GM18867 (cell line): ENCODE results near the gene HAND1.
A peak's percentile ranks its signal among the peaks of the same experiment; 100 is the strongest.

Experiments used
- ATAC-seq: cut with Tn5 transposase; IDR thresholded peaks from one replicate; pipeline ENCODE4 v1.9.1; 2021; ENCODE audit warnings: mild to moderate bottlenecking, moderate library complexity; ENCODE audit not compliant: unreplicated experiment

The HAND1 gene

GRCh38 chr5:154479944-154480750 lies 2.1 kb upstream of the HAND1 start:
- ATAC-seq = peak; percentile 37

- no peak for ATAC-seq
These were observed 1.3 kb upstream of the HAND1 start for GRCh38 chr5:154479160-154479943.

GRCh38 chr5:154478752-154479159 lies 729 bp upstream of the HAND1 start:
- no peak for ATAC-seq

- ATAC-seq = no peak
These were observed 424 bp downstream of the HAND1 start for GRCh38 chr5:154477382-154478223.

- no peak for ATAC-seq
These were observed 1.4 kb downstream of the HAND1 start for GRCh38 chr5:154476354-154477205.

GRCh38 chr5:154475591-154476353 lies 2.3 kb downstream of the HAND1 start:
- no peak for ATAC-seq

- no peak for ATAC-seq
These were observed 3.4 kb downstream of the HAND1 start for GRCh38 chr5:154474396-154475334.

- no peak for ATAC-seq
These were observed 4.3 kb downstream of the HAND1 start for GRCh38 chr5:154473581-154474283.

- ATAC-seq = no peak
These were observed 5.0 kb downstream of the HAND1 start for GRCh38 chr5:154472871-154473580.

- no peak for ATAC-seq
These were observed 6.8 kb downstream of the HAND1 start for GRCh38 chr5:154470947-154471870.

GRCh38 chr5:154470137-154470536 lies 7.9 kb downstream of the HAND1 start:
- no peak for ATAC-seq

- peak; percentile 92 for ATAC-seq
These were observed 10.2 kb downstream of the HAND1 start for GRCh38 chr5:154467655-154468354.

- ATAC-seq = no peak
These were observed 11.4 kb downstream of the HAND1 start for GRCh38 chr5:154466671-154467070.

- ATAC-seq = no peak
These were observed 11.9 kb downstream of the HAND1 start for GRCh38 chr5:154466147-154466546.

GRCh38 chr5:154465169-154465568 lies 12.9 kb downstream of the HAND1 start:
- no peak for ATAC-seq

- no peak for ATAC-seq
These were observed 13.6 kb downstream of the HAND1 start for GRCh38 chr5:154464438-154464837.
